Sigmoid colon (tissue), 4 donors: Measurements from ENCODE around the gene PDE4D.

Experiments
- CTCF ChIP-seq, 4 experiments: fragments of 450-650 bp in 3 of 4; fragments of 200-600 bp in 1 of 4; IDR thresholded peaks; one replicate each; pipeline ENCODE4 v1.5.1; 2016 to 2019; ENCODE audit warnings: antibody characterized with exemption in 4 of 4, mild to moderate bottlenecking in 3 of 4, moderate library complexity in 2 of 4
- EP300 ChIP-seq, 4 donors: sonication (generic); formaldehyde crosslinking; IDR thresholded peaks; one replicate each; pipeline ENCODE4 v1.6.1; 2017; ENCODE audit warnings: antibody characterized with exemption in 4 of 4

- TF ChIP-seq CTCF (IDR thresholded peaks at IDR 0.05): no peak
- TF ChIP-seq EP300 (IDR thresholded peaks at IDR 0.05): no peak
Observed at GRCh38 chr5:59544573-59544972, 349.0 kb downstream of the PDE4D start.
